IPS-11a (cell line): Measurements from ENCODE around the gene RNASE13.
"Not testable (repeated sequence)": the region's sequence is repeated elsewhere in the genome, so short reads cannot be mapped to it uniquely, and the experiment has no call there.

ENCODE experiments used
- H3K4me3 ChIP-seq: one replicate; pipeline ENCODE4 v1.5.1; 2013; ENCODE audit warnings: low read depth, low read length, control low read depth

Gene RNASE13

GRCh38 chr14:21023817-21024584, 10.6 kb downstream of the RNASE13 start:
- H3K4me3 ChIP-seq = peak overlapping the region; percentile 33

GRCh38 chr14:21023174-21023573, 11.4 kb downstream of the RNASE13 start:
- H3K4me3 ChIP-seq = no peak overlapping the region

GRCh38 chr14:21022686-21023085, 11.9 kb downstream of the RNASE13 start:
- H3K4me3 ChIP-seq = no peak overlapping the region

- H3K4me3 ChIP-seq = no peak overlapping the region
Observed at GRCh38 chr14:21020977-21021545, 13.5 kb downstream of the RNASE13 start.

- no peak overlapping the region for H3K4me3 ChIP-seq
Observed at GRCh38 chr14:21019366-21019765, 15.2 kb downstream of the RNASE13 start.

GRCh38 chr14:21018781-21019180, 15.8 kb downstream of the RNASE13 start:
- no peak overlapping the region for H3K4me3 ChIP-seq

GRCh38 chr14:21018286-21018685, 16.3 kb downstream of the RNASE13 start:
- H3K4me3 ChIP-seq = no peak overlapping the region

- no peak overlapping the region for H3K4me3 ChIP-seq
Observed at GRCh38 chr14:21017528-21018245, 16.9 kb downstream of the RNASE13 start.

- H3K4me3 ChIP-seq = no peak overlapping the region
Observed at GRCh38 chr14:21016413-21017190, 18.0 kb downstream of the RNASE13 start.

- no peak overlapping the region for H3K4me3 ChIP-seq
Observed at GRCh38 chr14:21015312-21015711, 19.3 kb downstream of the RNASE13 start.

- no peak overlapping the region for H3K4me3 ChIP-seq
Observed at GRCh38 chr14:21014761-21015190, 19.8 kb downstream of the RNASE13 start.

- H3K4me3 ChIP-seq = no peak overlapping the region
Observed at GRCh38 chr14:21011136-21011535, 23.5 kb downstream of the RNASE13 start.

- H3K4me3 ChIP-seq = not testable (repeated sequence)
Observed at GRCh38 chr14:21009721-21010120, 24.9 kb downstream of the RNASE13 start.

GRCh38 chr14:21003788-21004346, 30.7 kb downstream of the RNASE13 start:
- no peak overlapping the region for H3K4me3 ChIP-seq

GRCh38 chr14:21001218-21001617, 33.4 kb downstream of the RNASE13 start:
- no peak overlapping the region for H3K4me3 ChIP-seq

- no peak overlapping the region for H3K4me3 ChIP-seq
Observed at GRCh38 chr14:20999591-20999990, 35.0 kb downstream of the RNASE13 start.

- H3K4me3 ChIP-seq = no peak within 1 kb of the TSS
Observed at GRCh38 chr14:20998674-20999366, 35.8 kb downstream of the RNASE13 start, which contains the start of gene SLC39A2. TSS of gene SLC39A2 (plus strand) at chr14:20999293. CDS start at chr14:20999447, 154 bp downstream.

- no peak overlapping the region for H3K4me3 ChIP-seq
Observed at GRCh38 chr14:20998139-20998538, 36.5 kb downstream of the RNASE13 start.

- H3K4me3 ChIP-seq = no peak overlapping the region
Observed at GRCh38 chr14:20997564-20997963, 37.0 kb downstream of the RNASE13 start.

GRCh38 chr14:20997115-20997514, 37.5 kb downstream of the RNASE13 start:
- no peak overlapping the region for H3K4me3 ChIP-seq
